Omental fat pad (tissue), 4 donors: ENCODE data around the gene HUWE1. TPM values are rescaled to one million over a fixed set of nuclear protein-coding genes. Genes with fewer than 3 reads are reported as not detected.
"Not testable (repeated sequence)": the region's sequence is repeated elsewhere in the genome, so short reads cannot be mapped to it uniquely, and the experiment has no call there.

Experiments used
- ATAC-seq: fragments of 150-250 bp; one replicate; pipeline ENCODE4 v1.9.1; 2016; ENCODE audit warnings: mild to moderate bottlenecking, moderate library complexity; ENCODE audit not compliant: low FRiP score
- DNase-seq: peaks from one replicate; pipeline ENCODE4 v3.0.0-alpha.2; 2019; ENCODE audit warnings: low spot score
- CTCF ChIP-seq, 3 donors: fragments of 450-650 bp; IDR thresholded peaks; one replicate each; pipeline ENCODE4 v1.5.1; 2016 to 2017; ENCODE audit warnings: antibody characterized with exemption in 3 of 3, mild to moderate bottlenecking in 3 of 3, moderate library complexity in 2 of 3
- small RNA-seq: library from RNA; depleted of rRNA; stranded (forward); fragments of <200 nt; gene quantifications from one replicate; pipeline ENCODE3, GENCODE V24; 2016
- total RNA-seq, 4 donors: library from RNA; depleted of rRNA; stranded (reverse); fragments of >200 nt; gene quantifications; one replicate each; pipeline ENCODE4 v1.1.0, GENCODE V29; 2016

HUWE1 gene
- total RNA-seq, 4 donors from 2014 or later, result 91.3 to 137 (median 118) TPM

DNA sequence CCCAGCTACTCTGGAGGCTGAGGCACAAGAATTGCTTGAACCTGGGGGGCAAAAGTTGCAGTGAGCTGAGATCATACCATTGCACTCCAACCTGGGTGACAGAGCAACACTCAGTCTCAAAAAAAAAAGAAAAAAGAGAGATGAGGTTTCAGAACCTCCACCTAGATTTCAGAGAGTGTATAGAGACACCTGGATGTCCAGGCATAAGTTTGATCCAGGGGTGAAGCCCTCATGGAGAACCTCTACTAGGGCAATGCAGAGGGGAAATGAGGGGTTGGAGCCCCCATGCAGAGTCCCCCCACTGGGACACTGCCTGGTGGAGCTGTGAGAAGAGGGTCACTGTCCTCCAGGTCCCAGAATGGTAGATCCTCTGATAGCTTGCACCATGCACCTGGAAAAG is 159.5 kb downstream of the HUWE1 start:
- DNase-seq, result no peak
- no peak for TF ChIP-seq CTCF (IDR thresholded peaks at IDR 0.05)
- no peak for ATAC-seq

DNA sequence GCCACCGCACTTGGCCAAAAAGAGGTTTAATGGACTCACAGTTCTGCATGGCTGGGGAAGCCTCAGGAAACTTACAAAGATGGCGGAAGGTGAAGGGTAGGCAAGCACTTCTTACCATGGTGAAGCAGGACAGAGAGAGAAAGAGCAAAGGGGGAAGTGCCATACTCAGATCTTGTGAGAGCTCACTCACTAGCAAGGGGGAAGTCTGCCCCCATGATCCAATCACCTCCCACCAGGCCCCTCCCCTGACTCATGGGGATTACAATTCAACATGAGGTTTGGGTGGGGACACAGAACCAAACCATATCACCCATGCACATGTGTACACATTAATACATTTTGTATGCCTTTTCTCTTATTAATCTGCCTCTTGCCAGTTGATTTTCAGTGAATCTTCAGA is 175.2 kb downstream of the HUWE1 start:
- no peak for ATAC-seq
- no peak for DNase-seq
- no peak for TF ChIP-seq CTCF (IDR thresholded peaks at IDR 0.05)

DNA sequence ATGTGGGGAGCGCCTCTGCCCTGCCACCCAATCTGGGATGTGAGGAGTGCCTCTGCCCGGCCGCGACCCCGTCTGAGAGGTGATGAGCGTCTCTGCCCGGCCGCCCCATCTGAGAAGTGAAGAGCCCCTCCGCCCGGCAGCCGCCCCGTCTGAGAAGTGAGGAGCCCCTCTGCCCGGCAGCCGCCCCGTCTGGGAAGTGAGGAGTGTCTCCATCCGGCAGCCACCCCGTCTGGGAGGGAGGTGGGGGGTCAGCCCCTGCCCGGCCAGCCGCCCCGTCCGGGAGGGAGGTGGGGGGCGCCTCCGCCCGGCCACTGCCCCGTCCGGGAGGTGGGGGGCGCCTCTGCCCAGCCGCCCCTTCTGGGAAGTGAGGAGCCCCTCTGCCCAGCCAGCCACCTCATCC is 182.5 kb downstream of the HUWE1 start:
- DNase-seq, ATAC-seq: not testable (repeated sequence)

DNA sequence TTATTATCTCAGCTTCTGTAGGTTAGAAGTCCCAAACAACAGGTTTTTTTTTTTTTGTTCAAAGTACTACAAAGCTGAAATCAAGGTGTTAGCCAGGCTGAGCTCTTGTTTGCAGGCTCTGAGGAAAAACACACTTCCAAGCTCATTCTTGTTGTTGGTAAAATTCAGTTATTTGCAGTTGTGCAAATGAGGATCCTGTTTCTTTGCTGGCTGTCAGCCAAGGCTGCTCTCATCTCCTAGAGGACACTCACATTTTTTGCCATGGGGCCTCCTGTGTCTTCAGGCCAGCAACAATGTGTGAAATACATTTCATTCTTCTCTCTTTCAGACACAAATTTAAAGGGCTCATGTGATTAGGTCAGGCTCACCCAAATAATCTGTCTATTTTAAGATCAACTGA is 192.1 kb downstream of the HUWE1 start:
- TF ChIP-seq CTCF (IDR thresholded peaks at IDR 0.05), result no peak
- DNase-seq, result no peak
- ATAC-seq, result no peak

- no peak for ATAC-seq
- TF ChIP-seq CTCF (IDR thresholded peaks at IDR 0.05), result no peak
- no peak for DNase-seq
Observed at GRCh38 chrX:53486285-53486684, 200.2 kb downstream of the HUWE1 start.

DNA sequence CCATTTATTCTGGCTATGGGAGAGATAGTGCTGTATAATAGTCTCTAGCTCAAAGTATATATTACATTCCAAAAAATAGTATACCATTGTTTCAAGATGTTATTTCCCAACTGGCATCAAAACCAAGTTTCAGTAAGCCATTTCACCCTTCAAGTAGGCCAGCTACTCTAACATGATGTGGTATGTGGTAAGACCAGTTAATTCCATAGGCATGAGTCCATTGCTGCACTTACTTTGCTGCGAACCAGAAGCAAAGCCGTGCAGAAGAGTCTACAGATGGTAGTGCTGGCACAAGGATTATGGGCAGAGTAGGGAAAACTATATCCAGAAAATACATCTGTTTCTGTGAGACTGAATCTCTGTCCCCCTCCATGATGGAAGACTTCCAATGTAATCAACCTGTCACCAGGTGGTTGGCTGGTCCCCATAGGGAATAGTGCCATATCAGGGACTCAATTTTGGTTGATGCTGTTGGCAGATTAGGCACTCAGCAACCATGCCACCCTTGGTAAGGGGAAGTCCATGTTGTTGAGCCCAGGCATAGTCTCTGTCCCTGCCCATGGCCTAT is 202.6 kb downstream of the HUWE1 start:
- TF ChIP-seq CTCF (IDR thresholded peaks at IDR 0.05), result no peak
- DNase-seq (no peak), ATAC-seq (no peak)

- no peak for TF ChIP-seq CTCF (IDR thresholded peaks at IDR 0.05)
- DNase-seq, result no peak
- ATAC-seq, result no peak
Observed at GRCh38 chrX:53483416-53483815, 203.1 kb downstream of the HUWE1 start.

Small RNA genes within 50 kb of the gene (small RNA-seq; reads per million reads assigned to genes)
- gene MIR98 (107 reads per million, percentile 96 among the genes with 10 or more reads in this experiment), gene MIRLET7F2 (237 reads per million, percentile 97 among the genes with 10 or more reads in this experiment)
